Mesenchymal stem cell (in vitro differentiated cells and primary cell): ENCODE results near the gene RRAS2.

ENCODE experiments used
- DNase-seq: peaks from one replicate; pipeline ENCODE4 v3.0.0-alpha.2; 2013
- H2AFZ ChIP-seq: one replicate; pipeline ENCODE4 v1.6.1; 2013; ENCODE audit warnings: low read depth, mild to moderate bottlenecking, control low read depth, inconsistent platforms, low read length, moderate library complexity
- H2AK5ac ChIP-seq: 2 replicates; pipeline ENCODE4 v1.6.1; 2013; ENCODE audit warnings: low read length, moderate library complexity, mild to moderate bottlenecking, inconsistent platforms; ENCODE audit not compliant: severe bottlenecking
- H2BK120ac ChIP-seq: one replicate; pipeline ENCODE4 v1.6.1; 2013; ENCODE audit warnings: low read depth, mild to moderate bottlenecking, inconsistent platforms, low read length, moderate library complexity
- H2BK12ac ChIP-seq, 2 experiments: one replicate each; pipeline ENCODE4 v1.6.1; 2013; ENCODE audit warnings: inconsistent platforms in 2 of 2, low read length in 2 of 2, mild to moderate bottlenecking in 2 of 2, moderate library complexity in 2 of 2, control low read depth in 1 of 2
- H2BK15ac ChIP-seq: one replicate; pipeline ENCODE4 v1.6.1; 2013; ENCODE audit warnings: mild to moderate bottlenecking, low read depth, inconsistent platforms; ENCODE audit not compliant: poor library complexity, severe bottlenecking
- H2BK5ac ChIP-seq: 2 replicates; pipeline ENCODE4 v1.6.1; 2013; ENCODE audit warnings: low read depth, mild to moderate bottlenecking, low read length, control low read depth, inconsistent platforms; ENCODE audit not compliant: poor library complexity, severe bottlenecking
- H3K14ac ChIP-seq, 2 experiments: one replicate each; pipeline ENCODE4 v1.6.1; 2013; ENCODE audit warnings: inconsistent platforms in 2 of 2, low read length in 2 of 2, control low read depth in 1 of 2, mild to moderate bottlenecking in 1 of 2, moderate library complexity in 1 of 2
- H3K18ac ChIP-seq, 2 experiments: one replicate each; pipeline ENCODE4 v1.6.1; 2013; ENCODE audit warnings: inconsistent platforms in 2 of 2, low read length in 2 of 2, control low read depth in 1 of 2, low read depth in 1 of 2, mild to moderate bottlenecking in 1 of 2
- H3K23ac ChIP-seq, 2 experiments: one replicate each; pipeline ENCODE4 v1.6.1; 2013; ENCODE audit warnings: inconsistent platforms in 2 of 2, low read length in 2 of 2, mild to moderate bottlenecking in 2 of 2, moderate library complexity in 2 of 2, control low read depth in 1 of 2
- H3K27ac ChIP-seq: 2 replicates; pipeline ENCODE4 v1.5.1; 2013; ENCODE audit warnings: mild to moderate bottlenecking, moderate library complexity, low read length, control low read depth, inconsistent platforms; ENCODE audit not compliant: poor library complexity, severe bottlenecking
- H3K27me3 ChIP-seq, 2 experiments: 2 replicates each; pipeline versions ENCODE4 v1.6.1 to v1.7.0; 2013; ENCODE audit warnings: low read length in 2 of 2, mild to moderate bottlenecking in 2 of 2, moderate library complexity in 2 of 2, control low read depth in 1 of 2, inconsistent platforms in 1 of 2; ENCODE audit not compliant: control insufficient read depth in 1 of 2, insufficient read depth in 1 of 2
- H3K36me3 ChIP-seq, 2 experiments: 2 replicates each; pipeline versions ENCODE4 v1.6.1 to v1.7.0; 2013; ENCODE audit warnings: low read length in 2 of 2, control low read depth in 1 of 2, inconsistent platforms in 1 of 2, low read depth in 1 of 2, mild to moderate bottlenecking in 1 of 2; ENCODE audit not compliant: insufficient read depth in 2 of 2, control insufficient read depth in 1 of 2
- H3K4ac ChIP-seq, 2 experiments: one replicate each; pipeline ENCODE4 v1.6.1; 2013; ENCODE audit warnings: inconsistent platforms in 2 of 2, low read length in 2 of 2, mild to moderate bottlenecking in 2 of 2, moderate library complexity in 2 of 2, control low read depth in 1 of 2, low read depth in 1 of 2
- H3K4me1 ChIP-seq: 2 replicates; pipeline ENCODE4 v1.6.1; 2013; ENCODE audit warnings: low read depth, low read length, control low read depth; ENCODE audit not compliant: control insufficient read depth, insufficient read depth
- H3K4me2 ChIP-seq: 2 replicates; pipeline ENCODE4 v1.6.1; 2013; ENCODE audit warnings: low read length, mild to moderate bottlenecking, inconsistent platforms; ENCODE audit not compliant: poor library complexity, severe bottlenecking
- H3K4me3 ChIP-seq, 2 experiments: 2 replicates each; pipeline versions ENCODE4 v1.5.1 to v1.7.0; 2013; ENCODE audit warnings: low read length in 2 of 2, mild to moderate bottlenecking in 2 of 2, control low read depth in 1 of 2, low read depth in 1 of 2; ENCODE audit not compliant: insufficient read depth in 1 of 2
- H3K79me1 ChIP-seq: replicated peaks from 2 replicates; pipeline ENCODE4 v1.6.1; 2013; ENCODE audit warnings: mild to moderate bottlenecking, control low read depth, low read length, inconsistent platforms; ENCODE audit not compliant: poor library complexity, severe bottlenecking
- H3K9ac ChIP-seq: 2 replicates; pipeline ENCODE4 v1.7.0; 2013; ENCODE audit warnings: mild to moderate bottlenecking, low read length, moderate library complexity
- H3K9me3 ChIP-seq: 2 replicates; pipeline ENCODE4 v1.7.0; 2013; ENCODE audit warnings: mild to moderate bottlenecking, low read length; ENCODE audit not compliant: control insufficient read depth
- H4K8ac ChIP-seq: one replicate; pipeline ENCODE4 v1.6.1; 2013; ENCODE audit warnings: inconsistent platforms, mild to moderate bottlenecking, low read length, moderate library complexity
- H4K91ac ChIP-seq: one replicate; pipeline ENCODE4 v1.6.1; 2013; ENCODE audit warnings: mild to moderate bottlenecking, low read length, inconsistent platforms
- WGBS: methylation state at CpG from one replicate; pipeline ENCODE4 v1.1.7; 2013; ENCODE audit warnings: mixed read lengths; 5-methylcytosine and 5-hydroxymethylcytosine counted together

Gene RRAS2

GRCh38 chr11:14267861-14268635, 90.9 kb downstream of the RRAS2 start:
- 79% methylated on average over 5 of the region's 6 CpGs for WGBS
- Histone ChIP-seq H2AK5ac (no peak overlapping the region), H2BK5ac (no peak overlapping the region), H3K27me3 (no peaks in the 10 kb centered on the region), H2AFZ (no peak overlapping the region), H2BK12ac (no peak overlapping the region), H3K36me3 (peaks cover 26 to 70% of the 10 kb centered on the region in 2 experiments), H3K4me1 (no peaks in the 10 kb centered on the region), H3K9ac (no peak overlapping the region), H3K9me3 (no peaks in the 10 kb centered on the region), H3K14ac (no peak overlapping the region), H4K91ac (no peak overlapping the region), H3K4ac (no peak overlapping the region), H3K23ac (no peak overlapping the region), H2BK120ac (no peak overlapping the region), H2BK15ac (no peak overlapping the region), H3K27ac (no peak overlapping the region), H4K8ac (no peak overlapping the region), H3K4me3 (no peak overlapping the region), H3K4me2 (no peak overlapping the region), H3K79me1 (peaks cover 10% of the 10 kb centered on the region), H3K18ac (no peak overlapping the region)
- peak; percentile 26 for DNase-seq

GRCh38 chr11:14266622-14267021, 92.4 kb downstream of the RRAS2 start:
- Histone ChIP-seq H2BK5ac (no peak overlapping the region), H4K8ac (no peak overlapping the region), H2AFZ (no peak overlapping the region), H3K4ac (no peak overlapping the region), H2BK12ac (no peak overlapping the region), H2AK5ac (no peak overlapping the region), H3K9me3 (no peaks in the 10 kb centered on the region), H3K27me3 (no peaks in the 10 kb centered on the region), H3K9ac (no peak overlapping the region), H3K14ac (no peak overlapping the region), H3K79me1 (peaks cover 7% of the 10 kb centered on the region), H2BK120ac (no peak overlapping the region), H3K23ac (no peak overlapping the region), H3K18ac (no peak overlapping the region), H2BK15ac (no peak overlapping the region), H3K4me1 (no peaks in the 10 kb centered on the region), H3K27ac (no peak overlapping the region), H3K4me2 (no peak overlapping the region), H3K4me3 (no peak overlapping the region), H3K36me3 (peaks cover 27 to 63% of the 10 kb centered on the region in 2 experiments), H4K91ac (no peak overlapping the region)
- WGBS: 100% methylated on average over 1 of the region's 1 CpG
- DNase-seq: no peak

GRCh38 chr11:14264966-14265365, 94.0 kb downstream of the RRAS2 start:
- Histone ChIP-seq H3K9ac (no peak overlapping the region), H4K8ac (no peak overlapping the region), H3K18ac (no peak overlapping the region), H3K4me2 (no peak overlapping the region), H2BK120ac (no peak overlapping the region), H2BK12ac (no peak overlapping the region), H3K23ac (no peak overlapping the region), H3K4ac (no peak overlapping the region), H2BK15ac (no peak overlapping the region), H2AFZ (no peak overlapping the region), H2BK5ac (no peak overlapping the region), H4K91ac (no peak overlapping the region), H3K36me3 (peaks cover 26 to 50% of the 10 kb centered on the region in 2 experiments), H2AK5ac (no peak overlapping the region), H3K9me3 (no peaks in the 10 kb centered on the region), H3K27me3 (no peaks in the 10 kb centered on the region), H3K4me1 (no peaks in the 10 kb centered on the region), H3K27ac (no peak overlapping the region), H3K14ac (no peak overlapping the region), H3K4me3 (no peak overlapping the region), H3K79me1 (peaks cover 4% of the 10 kb centered on the region)
- DNase-seq: no peak
- WGBS: 100% methylated on average over 2 of the region's 2 CpGs

GRCh38 chr11:14262271-14262846, 96.6 kb downstream of the RRAS2 start:
- H3K18ac ChIP-seq: no peak overlapping the region
- H2BK12ac ChIP-seq: no peak overlapping the region
- H3K23ac ChIP-seq: no peak overlapping the region
- no peak overlapping the region for H4K8ac ChIP-seq
- DNase-seq: no peak
- H3K14ac ChIP-seq: no peak overlapping the region
- H3K27me3 ChIP-seq: no peaks in the 10 kb centered on the region
- peaks cover 16 to 49% of the 10 kb centered on the region in 2 experiments for H3K36me3 ChIP-seq
- H2AFZ ChIP-seq: no peak overlapping the region
- no peak overlapping the region for H3K27ac ChIP-seq
- WGBS: 94% methylated on average over 8 of the region's 8 CpGs
- no peaks in the 10 kb centered on the region for H3K9me3 ChIP-seq
- H2BK5ac ChIP-seq: no peak overlapping the region
- no peak overlapping the region for H3K4ac ChIP-seq
- no peak overlapping the region for H3K4me2 ChIP-seq
- H2BK15ac ChIP-seq: no peak overlapping the region
- H4K91ac ChIP-seq: no peak overlapping the region
- H2BK120ac ChIP-seq: no peak overlapping the region
- H3K4me1 ChIP-seq: peaks cover 12% of the 10 kb centered on the region
- no peak overlapping the region for H2AK5ac ChIP-seq
- H3K4me3 ChIP-seq: no peak overlapping the region
- no peak overlapping the region for H3K9ac ChIP-seq
- no peaks in the 10 kb centered on the region for H3K79me1 ChIP-seq
